ENCODE measurements around the gene PGAP3. TPM values are rescaled to one million over a fixed set of nuclear protein-coding genes. Genes with fewer than 3 reads are reported as not detected.

Gene PGAP3
- total RNA-seq, 4 donors from 2014 or later = 19.9 to 82.6 (median 46.2) TPM

- peak; percentile 57 for DNase-seq
- Histone ChIP-seq H3K4me3 (no peak overlapping the region), H3K27ac (no peak overlapping the region), H3K4me1 (peaks cover 0 to 21% (median 3%) of the 10 kb centered on the region in 4 donors), H3K9me3 (no peaks in the 10 kb centered on the region), H3K27me3 (no peaks in the 10 kb centered on the region), H3K36me3 (peaks cover 0 to 29% (median 0%) of the 10 kb centered on the region in 4 donors)
- TF ChIP-seq CTCF (IDR thresholded peaks at IDR 0.05) = no peak
- no peak for TF ChIP-seq POLR2AphosphoS5 (IDR thresholded peaks at IDR 0.05)
- no peak for TF ChIP-seq EP300 (IDR thresholded peaks at IDR 0.05; ENCODE audit: low read depth)
- intact Hi-C loops (cut with DNase I; ENCODE audit: low total_unique reads) = no loop called here
- WGBS, 2 donors (ENCODE audit: low coverage in 1 of 2) = 83 to 87% methylated on average over 16 to 34 of the region's 34 CpGs
- in situ Hi-C loops (cut with MboI; ENCODE audit: low pct_ligation_motif_present in 1 of 4, low pct_unique_long_range_greater_than_20kb in 1 of 4, low sequenced_read_pairs in 3 of 4) = no loop called here
Measured at GRCh38 chr17:39722965-39723848, 35.4 kb upstream of the PGAP3 start.

- no peaks in the 10 kb centered on the region for H3K27me3 ChIP-seq
- TF ChIP-seq EP300 (IDR thresholded peaks at IDR 0.05; ENCODE audit: low read depth) = no peak
- TF ChIP-seq CTCF (IDR thresholded peaks at IDR 0.05) = no peak
- no peak for TF ChIP-seq POLR2AphosphoS5 (IDR thresholded peaks at IDR 0.05)
- peaks cover 0 to 32% (median 4%) of the 10 kb centered on the region in 4 donors for H3K4me1 ChIP-seq
- H3K36me3 ChIP-seq = peaks cover 0 to 23% (median 0%) of the 10 kb centered on the region in 4 donors
- intact Hi-C loops (cut with DNase I; ENCODE audit: low total_unique reads) (no loop called here), in situ Hi-C loops (cut with MboI; ENCODE audit: low pct_ligation_motif_present in 1 of 4, low pct_unique_long_range_greater_than_20kb in 1 of 4, low sequenced_read_pairs in 3 of 4) (no loop called here)
- no peak overlapping the region for H3K27ac ChIP-seq
- DNase-seq = no peak
- WGBS, 2 donors (ENCODE audit: low coverage in 1 of 2) = 85% methylated on average over 6 of the region's 6 CpGs; no CpG with 5 or more reads in 1 of the 2 donors
- no peak overlapping the region for H3K4me3 ChIP-seq
- no peaks in the 10 kb centered on the region for H3K9me3 ChIP-seq
Measured at GRCh38 chr17:39722104-39722503, 34.2 kb upstream of the PGAP3 start.

- in situ Hi-C loops (cut with MboI; ENCODE audit: low pct_ligation_motif_present in 1 of 4, low pct_unique_long_range_greater_than_20kb in 1 of 4, low sequenced_read_pairs in 3 of 4) (no loop called here), intact Hi-C loops (cut with DNase I; ENCODE audit: low total_unique reads) (no loop called here)
- 79 to 93% methylated on average over 2 to 7 of the region's 7 CpGs for WGBS, 2 donors (ENCODE audit: low coverage in 1 of 2)
- H3K36me3 ChIP-seq = peaks cover 0 to 11% (median 3%) of the 10 kb centered on the region in 4 donors
- peak overlapping the region; percentile 12 to 54 (median 32) for H3K27ac ChIP-seq
- no peaks in the 10 kb centered on the region for H3K9me3 ChIP-seq
- H3K4me1 ChIP-seq = peaks cover 0 to 45% (median 19%) of the 10 kb centered on the region in 4 donors
- H3K27me3 ChIP-seq = no peaks in the 10 kb centered on the region
- peak; percentile 61 for DNase-seq
- no peak overlapping the region for H3K4me3 ChIP-seq
- TF ChIP-seq POLR2A (IDR thresholded peaks at IDR 0.05) (no peak), CTCF (IDR thresholded peaks at IDR 0.05) (no peak), POLR2AphosphoS5 (IDR thresholded peaks at IDR 0.05) (no peak), EP300 (IDR thresholded peaks at IDR 0.05; ENCODE audit: low read depth) (no peak)
Measured at GRCh38 chr17:39719563-39720355, 31.9 kb upstream of the PGAP3 start.

GRCh38 chr17:39717660-39718059 is 29.8 kb upstream of the PGAP3 start:
- 76 to 80% methylated on average over 5 to 6 of the region's 6 CpGs for WGBS, 2 donors (ENCODE audit: low coverage in 1 of 2)

More at GRCh38 chr17:39717660-39718059, 29.8 kb upstream of the PGAP3 start:
- Histone ChIP-seq H3K4me1 (peaks cover 0 to 40% (median 19%) of the 10 kb centered on the region in 4 donors), H3K27me3 (no peaks in the 10 kb centered on the region), H3K27ac (peak overlapping the region in 1 of 4 donors; percentile 87), H3K4me3 (no peak overlapping the region), H3K9me3 (no peaks in the 10 kb centered on the region), H3K36me3 (peaks cover 0 to 13% (median 3%) of the 10 kb centered on the region in 4 donors)
- in situ Hi-C loops (cut with MboI; ENCODE audit: low pct_ligation_motif_present in 1 of 4, low pct_unique_long_range_greater_than_20kb in 1 of 4, low sequenced_read_pairs in 3 of 4) = no loop called here
- no peak for DNase-seq
- intact Hi-C loops (cut with DNase I; ENCODE audit: low total_unique reads) = no loop called here
- TF ChIP-seq POLR2AphosphoS5 (IDR thresholded peaks at IDR 0.05) (no peak), EP300 (IDR thresholded peaks at IDR 0.05; ENCODE audit: low read depth) (no peak), CTCF (IDR thresholded peaks at IDR 0.05) (no peak), POLR2A (IDR thresholded peaks at IDR 0.05) (no peak)

Measured in transverse colon (tissue), 4 donors.